ENCODE measurements around the gene CREB3.

CREB3 gene

GRCh38 chr9:35727676-35728040, 4.8 kb upstream of the CREB3 start:
- no peak for DNase-seq (ENCODE audit: low spot score)

DNA sequence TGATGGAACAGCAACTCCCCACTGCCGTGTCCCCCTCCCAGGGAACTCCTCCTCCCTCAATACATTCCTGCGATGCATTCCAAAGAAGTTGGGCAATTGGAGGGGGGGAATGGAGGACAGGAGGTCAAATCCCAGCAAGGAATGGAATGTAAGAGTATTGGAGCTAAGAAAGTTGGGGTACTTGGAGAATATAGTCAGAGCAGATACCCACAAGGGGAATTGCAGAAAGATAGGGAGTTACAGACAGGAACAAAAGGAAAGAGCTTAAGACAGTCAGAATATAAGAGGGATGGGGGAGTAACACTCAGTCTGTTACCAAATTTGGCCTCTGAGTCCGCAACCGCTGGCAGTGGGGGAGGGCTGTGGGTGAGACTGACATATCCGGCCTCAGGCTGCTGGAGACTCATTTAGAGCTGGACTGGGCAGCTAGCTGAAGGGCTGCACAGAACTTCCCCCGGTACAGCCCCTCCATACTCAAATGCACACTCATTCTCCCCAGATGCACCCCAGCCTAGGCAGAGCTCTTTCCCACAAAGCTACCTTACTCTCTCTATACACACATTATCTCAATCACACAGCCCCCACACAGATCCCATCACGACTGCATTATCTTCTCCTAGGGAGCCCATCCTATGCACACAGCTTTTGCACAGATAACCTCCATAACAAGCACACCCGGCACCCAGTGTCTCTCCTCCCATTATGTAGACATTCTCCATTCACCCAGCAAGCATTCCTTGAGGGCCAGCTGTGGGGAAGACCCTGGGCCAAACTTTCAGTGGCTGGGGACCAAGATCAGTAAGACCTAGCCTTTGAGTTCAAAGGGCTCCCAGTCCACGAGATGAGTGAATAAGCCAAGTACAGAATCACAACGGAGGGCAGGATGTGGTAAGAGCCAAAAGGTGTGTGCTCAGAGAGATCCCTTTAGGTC, 4.2 kb upstream of the CREB3 start:
- TF ChIP-seq, protein P1, sequence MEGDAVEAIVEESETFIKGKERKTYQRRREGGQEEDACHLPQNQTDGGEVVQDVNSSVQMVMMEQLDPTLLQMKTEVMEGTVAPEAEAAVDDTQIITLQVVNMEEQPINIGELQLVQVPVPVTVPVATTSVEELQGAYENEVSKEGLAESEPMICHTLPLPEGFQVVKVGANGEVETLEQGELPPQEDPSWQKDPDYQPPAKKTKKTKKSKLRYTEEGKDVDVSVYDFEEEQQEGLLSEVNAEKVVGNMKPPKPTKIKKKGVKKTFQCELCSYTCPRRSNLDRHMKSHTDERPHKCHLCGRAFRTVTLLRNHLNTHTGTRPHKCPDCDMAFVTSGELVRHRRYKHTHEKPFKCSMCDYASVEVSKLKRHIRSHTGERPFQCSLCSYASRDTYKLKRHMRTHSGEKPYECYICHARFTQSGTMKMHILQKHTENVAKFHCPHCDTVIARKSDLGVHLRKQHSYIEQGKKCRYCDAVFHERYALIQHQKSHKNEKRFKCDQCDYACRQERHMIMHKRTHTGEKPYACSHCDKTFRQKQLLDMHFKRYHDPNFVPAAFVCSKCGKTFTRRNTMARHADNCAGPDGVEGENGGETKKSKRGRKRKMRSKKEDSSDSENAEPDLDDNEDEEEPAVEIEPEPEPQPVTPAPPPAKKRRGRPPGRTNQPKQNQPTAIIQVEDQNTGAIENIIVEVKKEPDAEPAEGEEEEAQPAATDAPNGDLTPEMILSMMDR (IDR thresholded peaks at IDR 0.05; ENCODE audit: extremely low read depth, missing control alignments) = no peak
- DNase-seq (ENCODE audit: low spot score) = peak; percentile 75

More at GRCh38 chr9:35727676-35728040, 4.8 kb upstream of the CREB3 start:
- TF ChIP-seq, protein P1 (IDR thresholded peaks at IDR 0.05; ENCODE audit: extremely low read depth, missing control alignments) = no peak

DNA sequence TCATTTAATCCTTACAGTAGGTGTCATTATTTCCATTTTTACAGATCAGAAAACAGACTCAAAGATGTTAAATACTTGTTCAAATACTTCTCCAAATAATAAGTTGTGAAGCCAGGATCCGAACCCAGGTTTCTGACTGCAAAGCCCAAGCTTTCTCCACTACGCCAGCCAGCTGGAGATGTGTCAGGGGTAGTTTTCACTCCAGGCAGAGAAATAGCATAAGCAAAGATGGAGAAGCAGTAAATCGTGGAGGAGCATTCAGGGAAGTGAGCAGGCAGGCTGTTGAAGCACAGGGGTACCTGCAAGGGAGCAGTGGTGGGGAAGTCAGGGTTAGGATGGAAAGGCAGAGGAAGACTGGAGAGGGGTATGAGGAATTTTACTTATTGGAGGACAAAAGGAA, 3.4 kb upstream of the CREB3 start:
- TF ChIP-seq, protein P1 (IDR thresholded peaks at IDR 0.05; ENCODE audit: extremely low read depth, missing control alignments) = no peak

DNA sequence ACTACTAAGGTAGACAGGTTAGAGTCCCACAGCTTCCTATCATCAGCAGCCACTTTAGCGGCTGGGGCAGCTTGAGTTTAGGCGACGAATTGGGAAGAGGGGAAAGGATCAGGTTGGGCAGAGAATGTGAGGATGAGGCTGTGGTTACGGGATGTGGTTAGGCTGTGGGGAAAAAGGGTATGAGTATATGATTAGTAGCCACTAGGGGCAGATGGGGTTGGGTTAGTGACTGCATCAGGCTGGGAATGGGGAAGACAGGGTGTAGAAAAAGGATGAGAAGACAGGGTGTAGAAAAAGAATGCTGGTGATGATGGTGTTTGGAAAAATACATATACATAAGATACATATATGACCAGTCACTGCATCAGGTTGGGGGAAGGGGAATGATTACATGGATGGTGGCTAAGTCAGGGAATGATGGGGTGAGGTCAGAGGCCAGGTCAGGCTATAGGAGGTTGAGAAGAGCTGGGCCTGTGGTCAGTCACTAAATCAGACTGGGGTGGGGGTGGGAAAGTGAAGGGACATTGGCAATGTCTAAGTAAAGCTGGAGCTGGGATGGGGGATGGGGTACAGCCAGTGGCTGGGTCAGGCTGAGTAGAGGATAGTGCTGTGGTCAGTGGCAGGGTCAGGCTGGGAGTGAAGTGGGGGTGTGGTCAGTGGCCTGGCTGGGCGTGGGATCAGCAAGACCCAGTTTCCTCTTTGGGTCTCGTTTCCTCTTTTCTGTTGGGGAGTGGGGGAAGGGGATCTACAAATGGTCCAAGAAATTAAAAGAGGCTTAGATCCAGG, 2.6 kb upstream of the CREB3 start:
- TF ChIP-seq, protein P1 (IDR thresholded peaks at IDR 0.05; ENCODE audit: extremely low read depth, missing control alignments) = peak; percentile 16
- peak; percentile 48 for DNase-seq (ENCODE audit: low spot score)

More for the DNA sequence above, 3.4 kb upstream of the CREB3 start:
- no peak for DNase-seq (ENCODE audit: low spot score)

GRCh38 chr9:35730486-35730854, 2.0 kb upstream of the CREB3 start:
- no peak for DNase-seq (ENCODE audit: low spot score)
- TF ChIP-seq, protein P1 (IDR thresholded peaks at IDR 0.05; ENCODE audit: extremely low read depth, missing control alignments) = no peak

DNA sequence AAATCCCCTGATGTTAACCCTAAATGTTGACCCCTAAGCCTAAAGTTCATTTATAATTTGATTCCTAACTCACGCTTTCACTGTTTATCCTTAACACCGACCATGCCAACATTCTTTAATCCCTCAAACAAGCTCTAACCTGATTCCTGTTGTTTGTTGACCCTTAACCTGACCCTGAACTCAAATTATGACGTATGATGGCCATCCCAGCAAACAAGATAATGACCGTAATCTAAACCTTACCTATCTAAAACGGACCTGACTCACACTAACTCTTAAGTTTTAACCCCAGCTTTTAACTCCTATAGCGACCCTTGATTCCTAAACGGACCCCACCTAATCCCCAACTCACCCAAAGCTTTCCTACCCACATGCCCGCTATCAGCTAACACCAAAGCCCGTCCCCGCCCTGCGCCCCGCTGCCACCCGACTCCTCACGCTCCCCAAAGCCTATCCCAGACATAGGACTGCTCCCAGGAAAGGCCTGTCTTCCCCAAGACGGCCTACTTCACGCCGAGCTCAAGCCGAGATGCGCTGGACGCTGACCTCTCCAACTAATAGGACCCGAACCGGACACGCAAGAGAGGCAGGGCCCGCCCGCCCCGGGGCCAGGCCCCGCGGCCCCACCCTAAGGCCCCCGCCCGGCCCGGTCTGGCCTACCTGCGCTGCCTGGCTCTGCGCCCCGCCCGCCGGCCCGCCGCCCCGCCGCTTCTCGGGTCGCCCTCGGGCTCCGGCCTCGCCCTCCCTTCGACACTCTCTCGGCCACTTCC, 866 bp upstream of the CREB3 start:
- no peak for DNase-seq (ENCODE audit: low spot score)
- TF ChIP-seq, protein P1 (IDR thresholded peaks at IDR 0.05; ENCODE audit: extremely low read depth, missing control alignments) = no peak

Measured in GM20000 (cell line).